Measurements from ENCODE around the gene FRMD6.

- no peak for TF ChIP-seq CTCF (IDR thresholded peaks at IDR 0.05)
- TF ChIP-seq POLR2A (IDR thresholded peaks at IDR 0.05), result no peak
- TF ChIP-seq POLR2AphosphoS5 (IDR thresholded peaks at IDR 0.05), result no peak
Observed at GRCh38 chr14:51738754-51739153, 87.0 kb downstream of the FRMD6 start.

All from upper lobe of left lung (tissue), 4 donors.